Liver (tissue), 3 donors: ENCODE data around the gene DCAF11.

Experiments
- EGR1 ChIP-seq, 2 donors: IDR thresholded peaks; 2 replicates each; pipeline ENCODE4 v1.6.1; 2016 to 2018; ENCODE audit warnings: antibody characterized with exemption in 2 of 2, low read depth in 2 of 2
- FOXA1 ChIP-seq: IDR thresholded peaks from 2 replicates; pipeline ENCODE4 v1.6.1; 2016; ENCODE audit warnings: antibody characterized with exemption
- GABPA ChIP-seq, 2 donors: IDR thresholded peaks in 1 of 2; conservative IDR thresholded peaks in 1 of 2; 2 replicates each; pipeline ENCODE4 v1.6.1; 2016; ENCODE audit warnings: antibody characterized with exemption in 2 of 2, mild to moderate bottlenecking in 1 of 2, moderate library complexity in 1 of 2
- JUND ChIP-seq, 2 donors: IDR thresholded peaks; 2 replicates each; pipeline ENCODE4 v1.6.1; 2016; ENCODE audit warnings: antibody characterized with exemption in 2 of 2
- RAD21 ChIP-seq, 2 donors: IDR thresholded peaks; 2 replicates each; pipeline ENCODE4 v1.6.1; 2016; ENCODE audit warnings: antibody characterized with exemption in 2 of 2, mild to moderate bottlenecking in 2 of 2
- YY1 ChIP-seq: IDR thresholded peaks from 2 replicates; pipeline ENCODE4 v1.6.1; 2016; ENCODE audit warnings: antibody characterized with exemption, mild to moderate bottlenecking
- TF ChIP-seq, protein P1 (sequence below): fragments of 150-350 bp; IDR thresholded peaks from 2 replicates; pipeline ENCODE4 v1.5.1; 2017; ENCODE audit warnings: improper control_type of control experiment, low read depth, low read length; ENCODE audit not compliant: missing input control
- TF ChIP-seq, protein P2 (sequence below): IDR thresholded peaks from 2 replicates; pipeline ENCODE4 v1.6.1; 2016; ENCODE audit warnings: antibody characterized with exemption, mild to moderate bottlenecking
- TF ChIP-seq, protein P3 (sequence below): IDR thresholded peaks from 2 replicates; pipeline ENCODE4 v1.6.1; 2016; ENCODE audit warnings: antibody characterized with exemption
- TF ChIP-seq, protein P4 (sequence below): IDR thresholded peaks from 2 replicates; pipeline ENCODE4 v1.6.1; 2016; ENCODE audit warnings: antibody characterized with exemption
- donor health status: healthy.
- donor health status: healthy.

DNA sequence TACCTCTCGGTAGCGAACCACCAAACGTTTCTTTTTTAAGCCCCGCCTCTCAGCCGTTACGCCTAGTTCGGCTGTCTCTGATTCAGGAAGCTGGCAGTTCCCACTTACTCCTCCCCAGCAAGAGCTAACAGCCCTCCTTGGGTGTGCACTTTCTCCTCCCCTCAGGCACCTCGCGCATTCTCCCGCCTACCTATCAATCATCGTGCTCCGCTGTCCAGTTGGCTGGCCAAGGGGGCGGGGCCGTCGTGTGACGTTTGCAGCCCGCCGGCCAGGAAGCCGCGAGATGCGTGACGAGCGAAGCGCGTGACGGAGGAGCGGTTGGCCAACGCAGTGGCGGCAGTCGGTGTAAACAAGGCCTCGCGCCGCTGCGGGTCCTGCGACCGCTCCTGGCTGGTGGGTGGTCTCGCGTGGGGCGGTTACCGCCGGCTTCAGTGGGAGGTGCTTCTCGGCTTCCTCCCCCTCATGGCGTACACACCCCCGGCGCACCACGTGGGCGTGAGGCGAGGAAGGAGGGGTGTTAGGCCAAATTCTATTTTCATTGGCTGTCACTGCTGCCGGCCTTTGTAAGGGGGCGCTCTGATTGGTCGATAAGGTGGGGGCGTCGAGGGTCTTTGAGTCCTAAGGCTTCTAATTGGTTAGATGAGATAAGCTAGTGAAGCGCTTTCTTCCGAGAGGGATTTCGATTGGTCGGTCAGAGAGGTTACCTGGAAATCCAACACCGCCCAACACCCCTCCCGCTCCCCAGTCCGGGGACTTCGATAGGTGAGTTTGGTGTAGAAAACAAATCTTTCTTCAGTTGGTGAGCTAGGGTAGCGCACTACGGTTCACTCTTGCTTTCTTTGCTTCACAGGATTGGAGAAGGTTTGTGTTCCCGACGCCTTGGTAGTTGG lies at the start of gene DCAF11, which contains the start of gene NRL:
- TF ChIP-seq, protein P1, sequence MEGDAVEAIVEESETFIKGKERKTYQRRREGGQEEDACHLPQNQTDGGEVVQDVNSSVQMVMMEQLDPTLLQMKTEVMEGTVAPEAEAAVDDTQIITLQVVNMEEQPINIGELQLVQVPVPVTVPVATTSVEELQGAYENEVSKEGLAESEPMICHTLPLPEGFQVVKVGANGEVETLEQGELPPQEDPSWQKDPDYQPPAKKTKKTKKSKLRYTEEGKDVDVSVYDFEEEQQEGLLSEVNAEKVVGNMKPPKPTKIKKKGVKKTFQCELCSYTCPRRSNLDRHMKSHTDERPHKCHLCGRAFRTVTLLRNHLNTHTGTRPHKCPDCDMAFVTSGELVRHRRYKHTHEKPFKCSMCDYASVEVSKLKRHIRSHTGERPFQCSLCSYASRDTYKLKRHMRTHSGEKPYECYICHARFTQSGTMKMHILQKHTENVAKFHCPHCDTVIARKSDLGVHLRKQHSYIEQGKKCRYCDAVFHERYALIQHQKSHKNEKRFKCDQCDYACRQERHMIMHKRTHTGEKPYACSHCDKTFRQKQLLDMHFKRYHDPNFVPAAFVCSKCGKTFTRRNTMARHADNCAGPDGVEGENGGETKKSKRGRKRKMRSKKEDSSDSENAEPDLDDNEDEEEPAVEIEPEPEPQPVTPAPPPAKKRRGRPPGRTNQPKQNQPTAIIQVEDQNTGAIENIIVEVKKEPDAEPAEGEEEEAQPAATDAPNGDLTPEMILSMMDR: no peak
- TF ChIP-seq JUND (IDR thresholded peaks at IDR 0.05): peak in 1 of 2 donors; percentile 43
- TF ChIP-seq, protein P2, sequence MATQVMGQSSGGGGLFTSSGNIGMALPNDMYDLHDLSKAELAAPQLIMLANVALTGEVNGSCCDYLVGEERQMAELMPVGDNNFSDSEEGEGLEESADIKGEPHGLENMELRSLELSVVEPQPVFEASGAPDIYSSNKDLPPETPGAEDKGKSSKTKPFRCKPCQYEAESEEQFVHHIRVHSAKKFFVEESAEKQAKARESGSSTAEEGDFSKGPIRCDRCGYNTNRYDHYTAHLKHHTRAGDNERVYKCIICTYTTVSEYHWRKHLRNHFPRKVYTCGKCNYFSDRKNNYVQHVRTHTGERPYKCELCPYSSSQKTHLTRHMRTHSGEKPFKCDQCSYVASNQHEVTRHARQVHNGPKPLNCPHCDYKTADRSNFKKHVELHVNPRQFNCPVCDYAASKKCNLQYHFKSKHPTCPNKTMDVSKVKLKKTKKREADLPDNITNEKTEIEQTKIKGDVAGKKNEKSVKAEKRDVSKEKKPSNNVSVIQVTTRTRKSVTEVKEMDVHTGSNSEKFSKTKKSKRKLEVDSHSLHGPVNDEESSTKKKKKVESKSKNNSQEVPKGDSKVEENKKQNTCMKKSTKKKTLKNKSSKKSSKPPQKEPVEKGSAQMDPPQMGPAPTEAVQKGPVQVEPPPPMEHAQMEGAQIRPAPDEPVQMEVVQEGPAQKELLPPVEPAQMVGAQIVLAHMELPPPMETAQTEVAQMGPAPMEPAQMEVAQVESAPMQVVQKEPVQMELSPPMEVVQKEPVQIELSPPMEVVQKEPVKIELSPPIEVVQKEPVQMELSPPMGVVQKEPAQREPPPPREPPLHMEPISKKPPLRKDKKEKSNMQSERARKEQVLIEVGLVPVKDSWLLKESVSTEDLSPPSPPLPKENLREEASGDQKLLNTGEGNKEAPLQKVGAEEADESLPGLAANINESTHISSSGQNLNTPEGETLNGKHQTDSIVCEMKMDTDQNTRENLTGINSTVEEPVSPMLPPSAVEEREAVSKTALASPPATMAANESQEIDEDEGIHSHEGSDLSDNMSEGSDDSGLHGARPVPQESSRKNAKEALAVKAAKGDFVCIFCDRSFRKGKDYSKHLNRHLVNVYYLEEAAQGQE: peak; percentile 93
- peak in 1 of 2 donors; percentile 1 for TF ChIP-seq GABPA (IDR thresholded peaks at IDR 0.05 in 1 of 2, conservative IDR thresholded peaks at IDR 0.05 in 1 of 2)
- TF ChIP-seq, protein P3, sequence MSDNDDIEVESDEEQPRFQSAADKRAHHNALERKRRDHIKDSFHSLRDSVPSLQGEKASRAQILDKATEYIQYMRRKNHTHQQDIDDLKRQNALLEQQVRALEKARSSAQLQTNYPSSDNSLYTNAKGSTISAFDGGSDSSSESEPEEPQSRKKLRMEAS: peak; percentile 70
- peak; percentile 22 for TF ChIP-seq YY1
- TF ChIP-seq, protein P4, sequence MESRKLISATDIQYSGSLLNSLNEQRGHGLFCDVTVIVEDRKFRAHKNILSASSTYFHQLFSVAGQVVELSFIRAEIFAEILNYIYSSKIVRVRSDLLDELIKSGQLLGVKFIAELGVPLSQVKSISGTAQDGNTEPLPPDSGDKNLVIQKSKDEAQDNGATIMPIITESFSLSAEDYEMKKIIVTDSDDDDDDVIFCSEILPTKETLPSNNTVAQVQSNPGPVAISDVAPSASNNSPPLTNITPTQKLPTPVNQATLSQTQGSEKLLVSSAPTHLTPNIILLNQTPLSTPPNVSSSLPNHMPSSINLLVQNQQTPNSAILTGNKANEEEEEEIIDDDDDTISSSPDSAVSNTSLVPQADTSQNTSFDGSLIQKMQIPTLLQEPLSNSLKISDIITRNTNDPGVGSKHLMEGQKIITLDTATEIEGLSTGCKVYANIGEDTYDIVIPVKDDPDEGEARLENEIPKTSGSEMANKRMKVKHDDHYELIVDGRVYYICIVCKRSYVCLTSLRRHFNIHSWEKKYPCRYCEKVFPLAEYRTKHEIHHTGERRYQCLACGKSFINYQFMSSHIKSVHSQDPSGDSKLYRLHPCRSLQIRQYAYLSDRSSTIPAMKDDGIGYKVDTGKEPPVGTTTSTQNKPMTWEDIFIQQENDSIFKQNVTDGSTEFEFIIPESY: peak; percentile 66
- TF ChIP-seq EGR1 (IDR thresholded peaks at IDR 0.05; ENCODE audit: low read depth in 2 of 2): peak; percentile 87
- TF ChIP-seq FOXA1: peak; percentile 35
- TF ChIP-seq RAD21 (IDR thresholded peaks at IDR 0.05): peak; percentile 21 to 39
